ENCODE measurements around the gene DHX8. TPM values are rescaled to one million over a fixed set of nuclear protein-coding genes. Genes with fewer than 3 reads are reported as not detected.

Gene DHX8
- total RNA-seq, 4 donors from 2014 or later: 31.4 to 864 (median 78.8) TPM

DNA sequence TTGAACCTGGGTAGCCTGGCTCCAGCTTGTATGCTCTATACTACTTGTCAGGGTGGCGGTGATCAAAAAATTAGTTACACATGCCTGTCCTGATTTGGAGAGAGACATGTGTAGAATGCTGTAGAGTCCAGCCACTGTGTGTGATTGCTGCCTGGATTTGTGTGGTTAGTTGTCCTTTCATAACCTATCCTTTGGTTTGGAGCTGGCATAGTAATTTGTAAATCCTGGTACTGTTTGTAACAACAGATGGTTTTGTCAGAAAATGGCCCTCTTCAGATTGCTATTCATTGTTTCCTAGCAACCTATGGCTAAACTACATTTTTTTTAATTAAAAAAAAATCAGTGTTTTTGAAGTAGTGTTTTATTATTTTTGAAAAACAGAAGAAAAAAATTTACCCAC is 31.9 kb downstream of the DHX8 start:
- H3K4me3 ChIP-seq (replicated peaks in 1 of 3): no peak overlapping the region
- 80 to 100% methylated on average over 1 of the region's 1 CpG for WGBS, 2 donors
- peaks cover 47 to 56% of the 10 kb centered on the region in 2 donors for H3K36me3 ChIP-seq
- no peaks in the 10 kb centered on the region for H3K9me3 ChIP-seq
- H3K27ac ChIP-seq: no peak overlapping the region
- H3K4me1 ChIP-seq: no peaks in the 10 kb centered on the region
- intact Hi-C loops (cut with DNase I): no loop called here
- H3K27me3 ChIP-seq: no peaks in the 10 kb centered on the region
- TF ChIP-seq, protein P1, sequence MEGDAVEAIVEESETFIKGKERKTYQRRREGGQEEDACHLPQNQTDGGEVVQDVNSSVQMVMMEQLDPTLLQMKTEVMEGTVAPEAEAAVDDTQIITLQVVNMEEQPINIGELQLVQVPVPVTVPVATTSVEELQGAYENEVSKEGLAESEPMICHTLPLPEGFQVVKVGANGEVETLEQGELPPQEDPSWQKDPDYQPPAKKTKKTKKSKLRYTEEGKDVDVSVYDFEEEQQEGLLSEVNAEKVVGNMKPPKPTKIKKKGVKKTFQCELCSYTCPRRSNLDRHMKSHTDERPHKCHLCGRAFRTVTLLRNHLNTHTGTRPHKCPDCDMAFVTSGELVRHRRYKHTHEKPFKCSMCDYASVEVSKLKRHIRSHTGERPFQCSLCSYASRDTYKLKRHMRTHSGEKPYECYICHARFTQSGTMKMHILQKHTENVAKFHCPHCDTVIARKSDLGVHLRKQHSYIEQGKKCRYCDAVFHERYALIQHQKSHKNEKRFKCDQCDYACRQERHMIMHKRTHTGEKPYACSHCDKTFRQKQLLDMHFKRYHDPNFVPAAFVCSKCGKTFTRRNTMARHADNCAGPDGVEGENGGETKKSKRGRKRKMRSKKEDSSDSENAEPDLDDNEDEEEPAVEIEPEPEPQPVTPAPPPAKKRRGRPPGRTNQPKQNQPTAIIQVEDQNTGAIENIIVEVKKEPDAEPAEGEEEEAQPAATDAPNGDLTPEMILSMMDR (IDR thresholded peaks at IDR 0.05): no peak
- TF ChIP-seq POLR2A (IDR thresholded peaks at IDR 0.05): no peak
- DNase-seq: no peak

DNA sequence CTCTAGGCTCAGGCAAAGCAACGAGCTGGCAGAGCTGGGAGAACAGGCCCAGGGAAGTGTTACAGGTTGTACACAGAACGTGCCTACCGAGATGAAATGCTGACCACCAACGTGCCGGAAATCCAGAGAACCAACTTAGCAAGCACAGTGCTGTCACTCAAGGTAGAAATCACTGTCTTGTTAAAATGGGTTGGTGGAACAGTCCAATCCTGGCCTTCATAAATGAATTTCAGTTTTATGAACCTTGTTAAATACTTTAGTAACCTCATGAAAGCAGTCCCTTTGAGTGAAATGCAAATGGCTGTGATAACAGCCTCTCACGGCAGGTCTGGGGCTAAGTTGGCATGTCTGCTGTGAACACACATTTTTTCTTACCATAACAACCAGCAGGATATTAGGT is 33.4 kb downstream of the DHX8 start:
- Histone ChIP-seq H3K4me3 (replicated peaks in 1 of 3) (no peak overlapping the region), H3K27me3 (no peaks in the 10 kb centered on the region), H3K9me3 (no peaks in the 10 kb centered on the region), H3K36me3 (peaks cover 56 to 70% of the 10 kb centered on the region in 2 donors), H3K27ac (no peak overlapping the region), H3K4me1 (no peaks in the 10 kb centered on the region)
- intact Hi-C loops (cut with DNase I): no loop called here
- DNase-seq: no peak
- TF ChIP-seq, protein P1 (IDR thresholded peaks at IDR 0.05): no peak
- TF ChIP-seq POLR2A (IDR thresholded peaks at IDR 0.05): no peak
- WGBS, 2 donors: 88% methylated on average over 6 of the region's 6 CpGs

DNA sequence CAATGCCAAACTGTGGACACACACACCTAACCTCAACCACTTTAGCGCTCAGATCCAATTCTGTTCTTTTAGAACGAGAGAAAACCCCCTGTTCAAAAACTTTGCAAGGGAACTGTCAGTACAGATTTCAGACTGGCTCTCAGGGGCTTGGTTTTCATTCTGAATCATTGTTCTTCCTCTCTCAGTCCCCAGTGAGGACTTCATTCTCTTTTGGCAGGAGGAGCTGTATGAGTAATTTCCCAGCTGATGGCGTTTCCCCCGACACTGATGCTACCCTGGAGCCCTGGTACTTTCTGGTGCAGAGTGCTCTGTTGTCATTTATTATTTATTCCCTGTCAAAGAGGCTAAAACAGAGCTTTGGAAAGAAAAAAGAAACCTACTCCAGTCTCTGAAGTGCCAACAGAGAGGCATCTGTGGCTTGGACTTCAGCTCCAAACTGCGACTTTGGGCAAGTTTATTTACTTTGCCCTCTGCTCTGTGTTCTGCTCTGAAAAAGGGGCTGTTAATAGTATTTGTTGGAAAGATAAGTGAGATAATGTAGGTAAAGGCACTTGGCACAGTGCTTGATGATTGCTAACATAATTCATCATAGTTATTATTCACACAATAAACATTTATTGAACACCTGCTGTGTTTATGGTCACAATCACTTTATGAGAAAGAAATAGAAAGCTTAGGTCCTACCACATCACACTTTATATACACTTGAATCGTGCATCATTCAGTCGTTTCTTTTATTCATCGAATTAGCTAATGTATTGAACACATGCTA is 34.0 kb downstream of the DHX8 start:
- no peak overlapping the region for H3K27ac ChIP-seq
- no peak overlapping the region for H3K4me3 ChIP-seq (replicated peaks in 1 of 3)
- intact Hi-C loops (cut with DNase I): no loop called here
- no peaks in the 10 kb centered on the region for H3K9me3 ChIP-seq
- H3K27me3 ChIP-seq: no peaks in the 10 kb centered on the region
- peaks cover 60 to 69% of the 10 kb centered on the region in 2 donors for H3K36me3 ChIP-seq
- no peaks in the 10 kb centered on the region for H3K4me1 ChIP-seq
- DNase-seq: no peak
- TF ChIP-seq, protein P1 (IDR thresholded peaks at IDR 0.05): no peak
- TF ChIP-seq POLR2A (IDR thresholded peaks at IDR 0.05): no peak
- WGBS, 2 donors: 79 to 86% methylated on average over 8 of the region's 8 CpGs

DNA sequence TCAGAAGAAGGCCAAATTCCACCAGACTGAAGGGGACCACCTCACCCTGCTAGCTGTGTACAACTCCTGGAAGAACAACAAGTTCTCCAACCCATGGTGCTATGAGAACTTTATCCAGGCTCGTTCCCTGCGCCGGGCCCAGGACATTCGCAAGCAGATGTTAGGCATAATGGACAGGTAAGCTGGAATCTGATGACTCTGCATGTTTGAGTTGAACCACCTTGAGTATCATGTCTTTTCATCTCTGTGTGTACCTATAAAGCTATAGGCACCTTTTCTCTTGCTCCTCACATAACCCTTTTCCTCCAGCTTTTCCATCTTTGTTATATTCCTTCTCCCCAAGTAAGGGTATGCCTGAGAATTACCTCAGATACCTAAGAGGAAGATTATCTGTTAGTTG is 37.6 kb downstream of the DHX8 start:
- Histone ChIP-seq H3K36me3 (peaks cover 68 to 82% of the 10 kb centered on the region in 2 donors), H3K4me3 (replicated peaks in 1 of 3) (no peak overlapping the region), H3K27ac (no peak overlapping the region), H3K4me1 (no peaks in the 10 kb centered on the region), H3K27me3 (no peaks in the 10 kb centered on the region), H3K9me3 (no peaks in the 10 kb centered on the region)
- 98 to 100% methylated on average over 4 of the region's 4 CpGs for WGBS, 2 donors
- no peak for DNase-seq
- TF ChIP-seq, protein P1 (IDR thresholded peaks at IDR 0.05): no peak
- TF ChIP-seq POLR2A (IDR thresholded peaks at IDR 0.05): no peak
- intact Hi-C loops (cut with DNase I): no loop called here

DNA sequence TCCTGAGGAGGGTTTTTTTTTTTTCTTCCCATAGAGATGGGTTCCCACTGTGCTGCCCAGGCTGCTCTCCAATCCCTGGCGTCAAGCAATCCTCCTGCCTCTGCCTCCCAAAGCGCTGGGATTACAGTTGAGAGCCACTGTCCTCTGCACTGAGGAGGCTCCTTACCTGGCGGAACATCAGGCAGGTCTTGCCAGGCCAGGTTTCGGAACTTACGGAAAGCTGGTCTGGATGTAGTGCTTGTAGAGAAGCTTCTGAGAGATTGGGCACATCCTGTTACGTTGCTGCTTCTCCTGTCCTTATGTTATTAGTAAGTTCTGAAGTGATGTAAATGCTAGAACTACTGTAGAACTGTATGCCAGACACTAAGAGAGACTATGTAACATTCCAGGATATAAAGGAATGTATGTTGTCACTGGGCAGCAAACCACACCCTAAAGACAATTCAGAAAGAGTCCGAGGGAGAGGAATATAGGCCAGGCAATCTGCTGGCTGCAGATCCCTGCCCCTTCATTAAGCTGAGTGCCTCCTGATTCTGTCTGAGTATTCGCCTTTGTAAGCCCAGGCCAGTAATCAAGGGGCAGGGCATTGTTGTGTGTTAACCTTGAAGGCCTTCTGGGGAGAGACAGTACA is 41.3 kb downstream of the DHX8 start:
- H3K4me3 ChIP-seq (replicated peaks in 1 of 3): no peak overlapping the region
- no peak overlapping the region for H3K27ac ChIP-seq
- DNase-seq: no peak
- peaks cover 7 to 18% of the 10 kb centered on the region in 2 donors for H3K4me1 ChIP-seq
- TF ChIP-seq POLR2A (IDR thresholded peaks at IDR 0.05): no peak
- TF ChIP-seq, protein P1 (IDR thresholded peaks at IDR 0.05): no peak
- no peaks in the 10 kb centered on the region for H3K9me3 ChIP-seq
- intact Hi-C loops (cut with DNase I): no loop called here
- peaks cover 48 to 55% of the 10 kb centered on the region in 2 donors for H3K36me3 ChIP-seq
- WGBS, 2 donors: 89% methylated on average over 8 of the region's 8 CpGs
- H3K27me3 ChIP-seq: no peaks in the 10 kb centered on the region

Data from thyroid gland (tissue), 4 donors.